Stimulated activated CD4-positive, alpha-beta T cell treated with anti-CD3 and anti-CD28 coated beads, Interleukin-12 subunit alpha, Interleukin-12 subunit beta, amount 100 ng/mL, for 48 hours (primary cell): ENCODE data around the gene AKR1C8.
"Not testable (repeated sequence)": the region's sequence is repeated elsewhere in the genome, so short reads cannot be mapped to it uniquely, and the experiment has no call there.

Experiments
- DNase-seq, 3 donors: peaks; one replicate each; pipeline ENCODE4 v3.0.0-alpha.2; 2020; ENCODE audit warnings: low read depth in 2 of 3, low spot score in 1 of 3

AKR1C8 gene

GRCh38 chr10:5184987-5185775 lies at the start of gene AKR1C8:
TSS of gene AKR1C8 (minus strand) at chr10:5185150. CDS start at chr10:5185104, 46 bp downstream.
- no peak for DNase-seq

- DNase-seq = no peak
Observed at GRCh38 chr10:5234106-5234860, 49.3 kb upstream of the AKR1C8 start.

GRCh38 chr10:5233324-5233723 lies 48.4 kb upstream of the AKR1C8 start:
- DNase-seq = no peak

- DNase-seq = no peak
Observed at GRCh38 chr10:5229019-5229418, 44.1 kb upstream of the AKR1C8 start.

GRCh38 chr10:5222942-5223341 lies 38.0 kb upstream of the AKR1C8 start:
- DNase-seq = not testable (repeated sequence)

- DNase-seq = no peak
Observed at GRCh38 chr10:5219262-5219661, 34.3 kb upstream of the AKR1C8 start.

- no peak for DNase-seq
Observed at GRCh38 chr10:5216801-5217200, 31.9 kb upstream of the AKR1C8 start.

GRCh38 chr10:5211696-5212536 lies 27.0 kb upstream of the AKR1C8 start:
- DNase-seq = no peak

- not testable (repeated sequence) for DNase-seq
Observed at GRCh38 chr10:5210261-5210660, 25.3 kb upstream of the AKR1C8 start.

- not testable (repeated sequence) for DNase-seq
Observed at GRCh38 chr10:5209776-5210175, 24.8 kb upstream of the AKR1C8 start.

- DNase-seq = no peak
Observed at GRCh38 chr10:5206799-5207198, 21.8 kb upstream of the AKR1C8 start.

GRCh38 chr10:5199398-5199797 lies 14.4 kb upstream of the AKR1C8 start:
- no peak for DNase-seq

- no peak for DNase-seq
Observed at GRCh38 chr10:5198386-5198785, 13.4 kb upstream of the AKR1C8 start.

- no peak for DNase-seq
Observed at GRCh38 chr10:5196702-5197113, 11.8 kb upstream of the AKR1C8 start, which contains the start of gene AKR1C4. TSS of gene AKR1C4 (plus strand) at chr10:5196837. CDS start at chr10:5196868, 31 bp downstream.

- no peak for DNase-seq
Observed at GRCh38 chr10:5195727-5196374, 10.9 kb upstream of the AKR1C8 start.

- no peak for DNase-seq
Observed at GRCh38 chr10:5194431-5194830, 9.5 kb upstream of the AKR1C8 start.

GRCh38 chr10:5188358-5188757 lies 3.4 kb upstream of the AKR1C8 start:
- no peak for DNase-seq

- DNase-seq = no peak
Observed at GRCh38 chr10:5187867-5188266, 2.9 kb upstream of the AKR1C8 start.

- DNase-seq = no peak
Observed at GRCh38 chr10:5183923-5184322, 1.0 kb downstream of the AKR1C8 start.

GRCh38 chr10:5180503-5180902 lies 4.4 kb downstream of the AKR1C8 start:
- DNase-seq = not testable (repeated sequence)

GRCh38 chr10:5175581-5175980 lies 9.4 kb downstream of the AKR1C8 start:
- DNase-seq = not testable (repeated sequence)
